ENCODE measurements around the gene RHOB.

DNA sequence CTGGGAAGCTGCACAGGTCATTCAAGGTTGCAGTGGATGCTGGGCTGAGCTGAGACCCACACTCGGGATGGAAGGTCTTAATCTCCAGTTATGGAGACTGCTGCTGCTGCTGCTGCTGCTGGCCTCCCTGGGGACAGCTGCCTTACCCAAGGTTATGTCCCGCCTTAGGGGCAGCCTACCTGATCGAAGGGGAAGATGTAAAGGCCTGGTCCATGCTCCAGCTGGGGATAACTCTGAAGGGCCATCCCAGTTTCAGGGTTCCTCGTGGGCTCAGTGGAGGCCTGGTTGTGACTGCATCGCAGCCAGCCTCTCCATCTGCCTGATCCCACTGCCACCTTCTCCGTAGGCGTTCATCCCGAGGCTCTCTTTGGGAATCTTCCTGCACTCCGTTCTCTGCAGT is 33.0 kb downstream of the RHOB start:
- no peak for TF ChIP-seq CTCF (IDR thresholded peaks at IDR 0.05)
- TF ChIP-seq POLR2AphosphoS5 (IDR thresholded peaks at IDR 0.05): no peak
- TF ChIP-seq POLR2A (IDR thresholded peaks at IDR 0.05): no peak

Measured in prostate gland (tissue), 2 donors.